ENCODE data around the gene MID2. TPM values are rescaled to one million over a fixed set of nuclear protein-coding genes. Genes with fewer than 3 reads are reported as not detected.
"Not testable (repeated sequence)": the region's sequence is repeated elsewhere in the genome, so short reads cannot be mapped to it uniquely, and the experiment has no call there.

Gene MID2
- total RNA-seq, 1 experiment from 2014 or later = 9.1 TPM

- peak; percentile 16 for DNase-seq (ENCODE audit: low read depth)
Observed at GRCh38 chrX:107940095-107940494, 114.4 kb downstream of the MID2 start.

GRCh38 chrX:107955337-107955736 is 129.7 kb downstream of the MID2 start:
- DNase-seq (ENCODE audit: low read depth) = not testable (repeated sequence)

- DNase-seq (ENCODE audit: low read depth) = no peak
Observed at GRCh38 chrX:107968623-107969022, 143.0 kb downstream of the MID2 start.

- no peak for DNase-seq (ENCODE audit: low read depth)
Observed at GRCh38 chrX:107970073-107970472, 144.4 kb downstream of the MID2 start.

- no peak for DNase-seq (ENCODE audit: low read depth)
Observed at GRCh38 chrX:107971636-107972035, 146.0 kb downstream of the MID2 start.

Small RNA genes within 50 kb of the gene (small RNA-seq; reads per million reads assigned to genes)
- gene RF00019 = not detected

Other genes with a start within 250 kb of the MID2 start
- gene PRPS1, start 197.4 kb upstream of the MID2 start, total RNA-seq (2014; rRNA removed; shearing (Covaris generic)) = 39.6 and 55.5 TPM in 2 replicates
- gene TSC22D3, start 50.1 kb upstream of the MID2 start, total RNA-seq (2014; rRNA removed; shearing (Covaris generic)) = 5.4 and 8.8 TPM in 2 replicates
- not detected in 2 replicates for gene NCBP2L, start 48.1 kb upstream of the MID2 start, total RNA-seq (2014; rRNA removed; shearing (Covaris generic))
- 0.08 TPM in 1 of 2 replicates, not detected in the other for gene TEX13B, start 156.5 kb downstream of the MID2 start, total RNA-seq (2014; rRNA removed; shearing (Covaris generic))
- gene VSIG1, start 219.2 kb downstream of the MID2 start, total RNA-seq (2014; rRNA removed; shearing (Covaris generic)) = not detected in 2 replicates